Tibial artery (tissue), 4 donors: ENCODE measurements around the gene GREB1L.

ENCODE experiments used
- DNase-seq, 2 donors: peaks; one replicate each; pipeline ENCODE4 v3.0.0-alpha.2; 2019
- H3K27ac ChIP-seq, 2 donors: fragments of 200-600 bp; sonication (generic) in 1 of 2; 1 replicate in 1 of 2; 2 replicates in 1 of 2; pipeline ENCODE4 v1.5.1; 2018 to 2019; ENCODE audit warnings: mild to moderate bottlenecking in 1 of 2
- H3K27me3 ChIP-seq, 2 donors: fragments of 200-600 bp; sonication (generic) in 1 of 2; one replicate each; pipeline versions ENCODE4 v1.5.1 to v1.6.0; 2016 to 2019
- H3K36me3 ChIP-seq, 3 donors: fragments of 200-600 bp; sonication (generic) in 2 of 3; one replicate each; pipeline ENCODE4 v1.5.1; 2016 to 2019; ENCODE audit warnings: mild to moderate bottlenecking in 2 of 3
- H3K4me1 ChIP-seq, 4 donors: fragments of 200-600 bp; sonication (generic) in 2 of 4; 1 replicate in 3 of 4; 2 replicates in 1 of 4; pipeline ENCODE4 v1.5.1; 2016 to 2019
- H3K4me3 ChIP-seq, 2 donors: fragments of 200-600 bp; sonication (generic) in 1 of 2; 1 replicate in 1 of 2; 2 replicates in 1 of 2; pipeline ENCODE4 v1.5.1; 2018 to 2019; ENCODE audit warnings: mild to moderate bottlenecking in 2 of 2
- H3K9me3 ChIP-seq, 3 donors: fragments of 200-600 bp; sonication (generic) in 1 of 3; one replicate each; pipeline ENCODE4 v1.5.1; 2016 to 2019
- CTCF ChIP-seq, 2 experiments: fragments of 200-600 bp in 1 of 2; fragments of 450-650 bp in 1 of 2; IDR thresholded peaks; one replicate each; pipeline ENCODE4 v1.5.1; 2017 to 2019; ENCODE audit warnings: antibody characterized with exemption in 2 of 2, mild to moderate bottlenecking in 1 of 2, moderate library complexity in 1 of 2
- intact Hi-C: fragments of 100-400 bp; cut with DNase I; formaldehyde crosslinking; loops from one replicate; pipeline ENCODE4 v1.15.0; 2023; ENCODE audit warnings: low total_unique reads

The GREB1L gene

GRCh38 chr18:21383031-21383430 is 141.0 kb downstream of the GREB1L start:
- no peaks in the 10 kb centered on the region for H3K27me3 ChIP-seq
- H3K4me3 ChIP-seq = no peak overlapping the region
- no peaks in the 10 kb centered on the region for H3K36me3 ChIP-seq
- DNase-seq = no peak
- peaks cover 0 to 3% (median 1%) of the 10 kb centered on the region in 4 donors for H3K4me1 ChIP-seq
- no peak overlapping the region for H3K27ac ChIP-seq
- intact Hi-C loops = no loop called here
- H3K9me3 ChIP-seq = no peaks in the 10 kb centered on the region
- no peak for TF ChIP-seq CTCF (IDR thresholded peaks at IDR 0.05)

GRCh38 chr18:21386523-21387240 is 144.7 kb downstream of the GREB1L start:
- DNase-seq = no peak
- TF ChIP-seq CTCF (IDR thresholded peaks at IDR 0.05) = no peak
- intact Hi-C loops = no loop called here
- Histone ChIP-seq H3K27ac (no peak overlapping the region), H3K9me3 (no peaks in the 10 kb centered on the region), H3K36me3 (no peaks in the 10 kb centered on the region), H3K4me3 (no peak overlapping the region), H3K27me3 (no peaks in the 10 kb centered on the region), H3K4me1 (peaks cover 0 to 6% (median 2%) of the 10 kb centered on the region in 4 donors)

- no peaks in the 10 kb centered on the region for H3K27me3 ChIP-seq
- no peak for TF ChIP-seq CTCF (IDR thresholded peaks at IDR 0.05)
- H3K27ac ChIP-seq = no peak overlapping the region
- H3K4me3 ChIP-seq = no peak overlapping the region
- no peaks in the 10 kb centered on the region for H3K9me3 ChIP-seq
- DNase-seq = no peak
- intact Hi-C loops = no loop called here
- H3K36me3 ChIP-seq = no peaks in the 10 kb centered on the region
- H3K4me1 ChIP-seq = peaks cover 0 to 6% (median 2%) of the 10 kb centered on the region in 4 donors
Observed at GRCh38 chr18:21387886-21388285, 145.9 kb downstream of the GREB1L start.

- DNase-seq = no peak
- H3K27ac ChIP-seq = no peak overlapping the region
- H3K27me3 ChIP-seq = no peaks in the 10 kb centered on the region
- H3K36me3 ChIP-seq = no peaks in the 10 kb centered on the region
- no peaks in the 10 kb centered on the region for H3K9me3 ChIP-seq
- H3K4me3 ChIP-seq = no peak overlapping the region
- TF ChIP-seq CTCF (IDR thresholded peaks at IDR 0.05) = no peak
- intact Hi-C loops = no loop called here
- H3K4me1 ChIP-seq = peaks cover 0 to 17% (median 2%) of the 10 kb centered on the region in 4 donors
Observed at GRCh38 chr18:21389283-21389682, 147.3 kb downstream of the GREB1L start.

GRCh38 chr18:21389903-21390302 is 147.9 kb downstream of the GREB1L start:
- H3K4me1 ChIP-seq = peaks cover 0 to 19% (median 2%) of the 10 kb centered on the region in 4 donors
- no peaks in the 10 kb centered on the region for H3K9me3 ChIP-seq
- intact Hi-C loops = no loop called here
- no peak for TF ChIP-seq CTCF (IDR thresholded peaks at IDR 0.05)
- H3K36me3 ChIP-seq = no peaks in the 10 kb centered on the region
- no peak for DNase-seq
- no peak overlapping the region for H3K27ac ChIP-seq
- no peaks in the 10 kb centered on the region for H3K27me3 ChIP-seq
- H3K4me3 ChIP-seq = no peak overlapping the region
